ENCODE measurements around the gene TUT1. TPM values are rescaled to one million over a fixed set of nuclear protein-coding genes. Genes with fewer than 3 reads are reported as not detected.

Gene TUT1
- total RNA-seq, 2 experiments from 2014 or later, result 32.5 to 36.0 TPM

GRCh38 chr11:62558669-62559068 is 32.7 kb downstream of the TUT1 start:
- Mint-ChIP-seq H3K27me3 (no peaks in the 10 kb centered on the region), H3K27ac (peak overlapping the region; percentile 85), H3K4me3 (no peak overlapping the region), H3K4me1 (peaks cover 84% of the 10 kb centered on the region), H3K9me3 (ENCODE audit: low read depth) (no peaks in the 10 kb centered on the region), H3K36me3 (ENCODE audit: low read depth) (peaks cover 54% of the 10 kb centered on the region)
- CTCF ChIA-PET, result interaction anchor here (0.6 to 5.2 kb wide), 9 partner anchors 9 to 135 kb away, joined by 3 to 56 read pairs (median 4); no protein-coding TSS in a partner anchor
- ATAC-seq (no peak), DNase-seq (no peak)
- POLR2A ChIA-PET, result interaction anchor here (0.6 to 2.3 kb wide), 8 partner anchors 9 to 1569 kb away, joined by 3 to 16 read pairs (median 4); partner anchors contain the start of genes LBHD1 and UQCC3
- intact Hi-C loops (cut with DNase I, micrococcal nuclease), result loop anchor here (5.0 to 10.0 kb wide), 4 partner anchors 54 to 1574 kb away; partner anchors contain the start of genes EML3 (in 1 of the 2) and ROM1 (in 1 of the 2)

GRCh38 chr11:62556875-62557631 is 34.3 kb downstream of the TUT1 start:
- DNase-seq (peak; percentile 84), ATAC-seq (peak; percentile 46)
- intact Hi-C loops (cut with DNase I, micrococcal nuclease), result loop anchor here (1.0 to 10.0 kb wide), 11 partner anchors 14 to 1572 kb away; partner anchors contain the start of genes EEF1G (in 2 of the 2), EML3 (in 1 of the 2) and ROM1 (in 1 of the 2)
- Mint-ChIP-seq H3K27ac (peak overlapping the region; percentile 92), H3K4me3 (peak overlapping the region; percentile 54), H3K36me3 (ENCODE audit: low read depth) (peaks cover 53% of the 10 kb centered on the region), H3K9me3 (ENCODE audit: low read depth) (no peaks in the 10 kb centered on the region), H3K4me1 (peaks cover 96% of the 10 kb centered on the region), H3K27me3 (no peaks in the 10 kb centered on the region)
- CTCF ChIA-PET, result interaction anchor here (0.6 to 5.2 kb wide), 18 partner anchors 9 to 221 kb away, joined by 3 to 56 read pairs (median 4); partner anchors contain the start of genes AHNAK and TUT1
- POLR2A ChIA-PET, result interaction anchor here (0.7 to 2.3 kb wide), 14 partner anchors 9 to 299 kb away, joined by 3 to 16 read pairs (median 7); partner anchors contain the start of genes AHNAK, C11orf98, CSKMT and EEF1G

- H3K9me3 Mint-ChIP-seq (ENCODE audit: low read depth), result no peaks in the 10 kb centered on the region
- H3K4me3 Mint-ChIP-seq, result peak overlapping the region; percentile 54
- H3K36me3 Mint-ChIP-seq (ENCODE audit: low read depth), result peaks cover 48% of the 10 kb centered on the region
- DNase-seq (peak; percentile 92), ATAC-seq (peak; percentile 65)
- intact Hi-C loops (cut with DNase I, micrococcal nuclease), result loop anchor here (1.0 to 10.0 kb wide), 10 partner anchors 13 to 1571 kb away; partner anchors contain the start of genes EEF1G (in 2 of the 2), EML3 (in 1 of the 2) and ROM1 (in 1 of the 2)
- H3K27ac Mint-ChIP-seq, result peak overlapping the region; percentile 92
- POLR2A ChIA-PET, result interaction anchor here (0.6 to 2.5 kb wide), 14 partner anchors 8 to 299 kb away, joined by 3 to 16 read pairs (median 7); partner anchors contain the start of genes AHNAK, C11orf98, CSKMT and EEF1G
- peaks cover 98% of the 10 kb centered on the region for H3K4me1 Mint-ChIP-seq
- H3K27me3 Mint-ChIP-seq, result no peaks in the 10 kb centered on the region
- CTCF ChIA-PET, result interaction anchor here (0.6 to 7.4 kb wide), 22 partner anchors 8 to 197 kb away, joined by 3 to 56 read pairs (median 6); partner anchors contain the start of genes AHNAK and TUT1
Measured at GRCh38 chr11:62556108-62556874, 35.0 kb downstream of the TUT1 start.

GRCh38 chr11:62555464-62556107 is 35.7 kb downstream of the TUT1 start:
- Mint-ChIP-seq H3K27ac (peak overlapping the region; percentile 92), H3K9me3 (ENCODE audit: low read depth) (no peaks in the 10 kb centered on the region), H3K27me3 (no peaks in the 10 kb centered on the region), H3K4me3 (peak overlapping the region; percentile 54), H3K4me1 (peaks cover 98% of the 10 kb centered on the region), H3K36me3 (ENCODE audit: low read depth) (peaks cover 41% of the 10 kb centered on the region)
- ATAC-seq, result peak; percentile 10
- POLR2A ChIA-PET, result interaction anchor here (0.6 to 2.5 kb wide), 7 partner anchors 12 to 286 kb away, joined by 3 to 12 read pairs (median 4); partner anchors contain the start of genes C11orf98, CSKMT, EEF1G and HNRNPUL2
- intact Hi-C loops (cut with DNase I, micrococcal nuclease), result loop anchor here (1.0 to 10.0 kb wide), 10 partner anchors 12 to 1571 kb away; partner anchors contain the start of genes EEF1G (in 2 of the 2), EML3 (in 1 of the 2) and ROM1 (in 1 of the 2)
- CTCF ChIA-PET, result interaction anchor here (0.6 to 7.4 kb wide), 10 partner anchors 9 to 131 kb away, joined by 3 to 42 read pairs (median 4); partner anchors contain the start of genes AHNAK and TUT1
- peak; percentile 67 for DNase-seq

- H3K27me3 Mint-ChIP-seq, result no peaks in the 10 kb centered on the region
- POLR2A ChIA-PET, result interaction anchor here (1.0 to 2.5 kb wide), 3 partner anchors 11 to 110 kb away, joined by 3 to 12 read pairs (median 3); partner anchors contain the start of genes C11orf98, CSKMT and TUT1
Measured at GRCh38 chr11:62554387-62555167, 36.7 kb downstream of the TUT1 start.

GRCh38 chr11:62553839-62554361 is 37.4 kb downstream of the TUT1 start:
- peak overlapping the region; percentile 43 for H3K27ac Mint-ChIP-seq
- intact Hi-C loops (cut with DNase I, micrococcal nuclease), result loop anchor here (2.0 to 10.0 kb wide), 2 partner anchors 47 to 1569 kb away; partner anchors contain the start of gene MTA2 (in 1 of the 2)
- peaks cover 90% of the 10 kb centered on the region for H3K4me1 Mint-ChIP-seq
- DNase-seq, result no peak
- ChIA-PET POLR2A (interaction anchor here (2.5 to 3.3 kb wide), 2 partner anchors 11 to 38 kb away, joined by 12 to 26 read pairs; partner anchors contain the start of gene TUT1), CTCF (interaction anchor here (7.4 kb wide), 1 partner anchor 129 kb away, joined by 42 read pairs; no protein-coding TSS in a partner anchor)
- H3K9me3 Mint-ChIP-seq (ENCODE audit: low read depth), result no peaks in the 10 kb centered on the region
- no peaks in the 10 kb centered on the region for H3K27me3 Mint-ChIP-seq
- no peak overlapping the region for H3K4me3 Mint-ChIP-seq
- H3K36me3 Mint-ChIP-seq (ENCODE audit: low read depth), result peaks cover 25% of the 10 kb centered on the region
- no peak for ATAC-seq

More at GRCh38 chr11:62554387-62555167, 36.7 kb downstream of the TUT1 start:
- no peak for DNase-seq
- CTCF ChIA-PET, result interaction anchor here (1.4 to 7.4 kb wide), 3 partner anchors 11 to 130 kb away, joined by 8 to 42 read pairs (median 11); partner anchors contain the start of gene TUT1
- no peak for ATAC-seq
- peak overlapping the region; percentile 92 for H3K27ac Mint-ChIP-seq
- H3K36me3 Mint-ChIP-seq (ENCODE audit: low read depth), result peaks cover 31% of the 10 kb centered on the region
- no peaks in the 10 kb centered on the region for H3K9me3 Mint-ChIP-seq (ENCODE audit: low read depth)
- peak overlapping the region; percentile 42 for H3K4me3 Mint-ChIP-seq
- intact Hi-C loops (cut with DNase I, micrococcal nuclease), result loop anchor here (5.0 to 10.0 kb wide), 4 partner anchors 58 to 1570 kb away; partner anchors contain the start of genes EML3 (in 1 of the 2) and ROM1 (in 1 of the 2)
- peaks cover 96% of the 10 kb centered on the region for H3K4me1 Mint-ChIP-seq

- Mint-ChIP-seq H3K27ac (peak overlapping the region; percentile 74), H3K9me3 (ENCODE audit: low read depth) (no peaks in the 10 kb centered on the region), H3K4me1 (peaks cover 84% of the 10 kb centered on the region), H3K27me3 (no peaks in the 10 kb centered on the region), H3K36me3 (ENCODE audit: low read depth) (peaks cover 21% of the 10 kb centered on the region), H3K4me3 (peak overlapping the region; percentile 17)
- POLR2A ChIA-PET, result interaction anchor here (0.9 to 3.3 kb wide), 3 partner anchors 11 to 288 kb away, joined by 3 to 26 read pairs (median 9); no protein-coding TSS in a partner anchor
- DNase-seq, result peak; percentile 61
- CTCF ChIA-PET, result interaction anchor here (0.7 to 7.4 kb wide), 5 partner anchors 9 to 341 kb away, joined by 3 to 42 read pairs (median 3); partner anchors contain the start of gene TUT1
- intact Hi-C loops (cut with DNase I, micrococcal nuclease), result loop anchor here (2.0 to 10.0 kb wide), 2 partner anchors 48 to 1568 kb away; partner anchors contain the start of gene MTA2 (in 1 of the 2)
- peak; percentile 7 for ATAC-seq
Measured at GRCh38 chr11:62553080-62553838, 38.1 kb downstream of the TUT1 start.

- Mint-ChIP-seq H3K4me3 (peak overlapping the region; percentile 17), H3K36me3 (ENCODE audit: low read depth) (peaks cover 17% of the 10 kb centered on the region), H3K4me1 (peaks cover 84% of the 10 kb centered on the region), H3K27ac (peak overlapping the region; percentile 74), H3K9me3 (ENCODE audit: low read depth) (no peaks in the 10 kb centered on the region), H3K27me3 (peaks cover 3% of the 10 kb centered on the region)
- CTCF ChIA-PET, result interaction anchor here (0.6 to 7.4 kb wide), 12 partner anchors 8 to 341 kb away, joined by 3 to 42 read pairs (median 4); partner anchors contain the start of gene TUT1
- intact Hi-C loops (cut with DNase I, micrococcal nuclease), result loop anchor here (2.0 to 10.0 kb wide), 2 partner anchors 48 to 1568 kb away; partner anchors contain the start of gene MTA2 (in 1 of the 2)
- POLR2A ChIA-PET, result interaction anchor here (0.8 to 3.3 kb wide), 10 partner anchors 8 to 329 kb away, joined by 3 to 26 read pairs (median 4); partner anchors contain the start of genes B3GAT3, EEF1G and TUT1
- DNase-seq (peak; percentile 47), ATAC-seq (no peak)
Measured at GRCh38 chr11:62552485-62553079, 38.7 kb downstream of the TUT1 start.
